HG03060 (cell line): ENCODE measurements around the gene HPRT1.
"Not testable (repeated sequence)": the region's sequence is repeated elsewhere in the genome, so short reads cannot be mapped to it uniquely, and the experiment has no call there.

ENCODE experiments used
- ATAC-seq: cut with Tn5 transposase; IDR thresholded peaks from one replicate; pipeline ENCODE4 v1.9.1; 2021; ENCODE audit warnings: low read depth, moderate number of reproducible peaks; ENCODE audit not compliant: unreplicated experiment

Gene HPRT1, protein sequence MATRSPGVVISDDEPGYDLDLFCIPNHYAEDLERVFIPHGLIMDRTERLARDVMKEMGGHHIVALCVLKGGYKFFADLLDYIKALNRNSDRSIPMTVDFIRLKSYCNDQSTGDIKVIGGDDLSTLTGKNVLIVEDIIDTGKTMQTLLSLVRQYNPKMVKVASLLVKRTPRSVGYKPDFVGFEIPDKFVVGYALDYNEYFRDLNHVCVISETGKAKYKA

DNA sequence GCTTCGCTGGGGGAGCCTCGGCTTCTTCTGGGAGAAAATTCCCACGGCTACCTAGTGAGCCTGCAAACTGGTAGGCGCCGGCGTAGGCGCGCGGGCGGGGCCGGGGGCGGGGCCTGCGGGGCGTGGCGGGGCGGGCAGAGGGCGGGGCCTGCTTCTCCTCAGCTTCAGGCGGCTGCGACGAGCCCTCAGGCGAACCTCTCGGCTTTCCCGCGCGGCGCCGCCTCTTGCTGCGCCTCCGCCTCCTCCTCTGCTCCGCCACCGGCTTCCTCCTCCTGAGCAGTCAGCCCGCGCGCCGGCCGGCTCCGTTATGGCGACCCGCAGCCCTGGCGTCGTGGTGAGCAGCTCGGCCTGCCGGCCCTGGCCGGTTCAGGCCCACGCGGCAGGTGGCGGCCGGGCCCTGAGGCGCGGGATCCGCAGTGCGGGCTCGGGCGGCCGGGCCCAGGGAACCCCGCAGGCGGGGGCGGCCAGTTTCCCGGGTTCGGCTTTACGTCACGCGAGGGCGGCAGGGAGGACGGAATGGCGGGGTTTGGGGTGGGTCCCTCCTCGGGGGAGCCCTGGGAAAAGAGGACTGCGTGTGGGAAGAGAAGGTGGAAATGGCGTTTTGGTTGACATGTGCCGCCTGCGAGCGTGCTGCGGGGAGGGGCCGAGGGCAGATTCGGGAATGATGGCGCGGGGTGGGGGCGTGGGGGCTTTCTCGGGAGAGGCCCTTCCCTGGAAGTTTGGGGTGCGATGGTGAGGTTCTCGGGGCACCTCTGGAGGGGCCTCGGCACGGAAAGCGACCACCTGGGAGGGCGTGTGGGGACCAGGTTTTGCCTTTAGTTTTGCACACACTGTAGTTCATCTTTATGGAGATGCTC, at the start of gene HPRT1:
Gene HPRT1, plus strand, starts transcription at position 161 of the 857 bp plus-strand sequence. Its CDS starts 147 bp downstream, at position 308.
- ATAC-seq, result peak; percentile 52

GRCh38 chrX:134416087-134416486, 43.9 kb upstream of the HPRT1 start:
- no peak for ATAC-seq

DNA sequence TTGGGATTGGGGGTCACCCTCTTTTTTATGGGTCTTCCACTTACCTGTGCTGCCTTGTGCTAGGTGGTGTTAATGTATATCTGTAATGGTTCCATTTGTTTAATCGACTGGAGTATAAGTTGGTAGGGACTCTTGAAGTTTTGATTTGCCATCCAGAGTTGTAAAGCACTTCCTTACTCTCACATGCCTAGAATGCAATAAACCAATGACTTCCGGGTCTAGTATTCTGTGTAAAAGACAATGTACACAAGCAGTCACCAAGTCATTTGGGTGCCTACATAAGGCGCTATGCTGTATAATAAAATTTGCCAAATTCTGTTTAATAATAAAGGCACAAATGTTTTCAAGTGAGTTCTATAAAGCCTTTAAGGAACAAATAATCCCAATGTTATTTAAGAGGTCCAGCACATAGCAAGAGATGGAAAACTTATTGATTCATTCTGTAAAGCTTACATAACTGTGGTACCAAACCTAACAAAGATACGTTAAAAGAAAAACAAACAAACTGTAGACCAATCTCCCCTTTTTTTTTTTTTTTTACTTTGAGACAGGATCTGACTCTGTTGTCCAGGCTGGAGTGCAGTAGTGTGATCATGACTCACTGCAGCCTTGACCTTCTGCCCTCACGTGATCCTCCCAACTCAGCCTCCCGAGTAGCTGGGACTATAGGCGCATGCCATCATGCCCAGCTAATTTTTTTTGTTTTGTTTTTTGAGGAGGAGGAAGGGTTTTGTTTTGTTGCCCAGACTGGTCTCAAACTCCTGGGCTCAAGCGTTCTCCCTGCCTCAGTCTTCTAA, 41.5 kb upstream of the HPRT1 start:
- ATAC-seq, result no peak

DNA sequence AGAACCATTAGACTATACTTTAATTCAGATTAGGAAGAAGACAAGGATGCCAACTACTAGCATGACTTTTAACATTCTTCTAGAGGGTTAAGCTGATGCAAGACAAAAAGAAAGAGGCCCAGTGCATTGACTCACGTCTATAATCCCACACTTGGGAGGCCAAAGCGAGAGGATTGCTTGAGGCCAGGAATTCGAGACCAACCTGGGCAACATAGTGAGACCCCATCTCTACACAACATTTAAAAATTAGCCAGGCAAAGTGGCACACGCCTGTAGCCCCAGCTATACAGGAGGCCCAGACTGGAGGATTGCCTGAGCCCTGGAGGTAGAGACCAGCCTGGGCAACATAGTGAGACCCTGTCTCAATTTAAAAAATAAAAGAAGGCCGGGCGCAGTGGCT, 40.2 kb upstream of the HPRT1 start:
- ATAC-seq, result no peak

DNA sequence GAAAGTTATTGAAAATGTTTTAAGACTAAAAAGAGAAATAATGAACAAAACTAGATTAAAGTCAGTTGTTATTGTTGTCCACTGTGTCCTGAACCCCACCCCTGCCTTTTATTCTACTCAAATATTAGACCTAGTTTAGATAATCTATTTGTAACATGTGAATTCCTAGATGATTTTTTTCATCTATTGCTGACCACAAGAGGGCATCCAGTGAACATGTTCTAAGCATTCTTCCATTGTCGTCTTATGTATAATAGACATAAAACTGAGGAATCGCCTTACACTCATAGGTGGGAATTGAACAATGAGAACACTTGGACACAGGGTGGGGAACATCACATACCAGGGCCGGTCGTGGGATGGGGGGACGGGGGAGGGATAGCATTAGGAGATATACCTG, 36.4 kb upstream of the HPRT1 start:
- no peak for ATAC-seq

DNA sequence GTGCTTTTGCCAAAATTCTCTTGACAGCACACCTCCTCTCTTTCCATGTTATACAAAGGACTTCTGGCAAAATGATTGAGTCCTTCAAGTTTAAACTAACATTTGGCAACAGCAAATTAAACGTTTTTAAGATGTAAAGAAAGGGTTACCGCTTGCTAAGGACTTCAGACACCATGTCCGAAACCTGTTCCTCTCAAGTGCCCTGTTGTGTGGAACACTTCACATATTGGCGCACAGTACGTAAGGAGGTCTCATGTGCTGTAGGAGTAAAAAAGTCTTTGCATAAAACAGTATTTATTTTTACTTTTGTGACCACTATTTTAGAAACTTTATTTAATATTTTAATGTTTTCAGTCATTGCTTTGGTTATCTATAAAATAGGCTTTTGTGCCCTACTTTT, 33.7 kb upstream of the HPRT1 start:
- no peak for ATAC-seq

DNA sequence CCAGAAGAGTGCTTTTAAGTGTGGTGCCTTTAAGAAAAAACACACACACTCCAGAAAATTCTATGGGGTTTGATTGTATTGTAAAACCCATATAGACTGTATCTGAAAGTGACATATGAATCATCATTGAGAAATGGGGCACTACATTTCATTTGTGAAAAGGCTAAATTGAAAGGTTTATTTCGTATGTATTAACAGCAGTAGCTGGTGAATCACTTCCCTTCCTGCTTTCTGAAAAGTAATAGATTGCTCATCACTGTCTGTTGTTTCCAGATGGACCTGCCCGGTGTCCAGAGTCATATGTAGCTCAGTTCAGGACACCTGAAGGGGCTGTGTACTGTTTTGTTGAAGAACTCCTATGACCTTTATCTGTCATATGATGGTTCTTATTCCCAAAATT, 28.1 kb upstream of the HPRT1 start:
- ATAC-seq, result no peak

DNA sequence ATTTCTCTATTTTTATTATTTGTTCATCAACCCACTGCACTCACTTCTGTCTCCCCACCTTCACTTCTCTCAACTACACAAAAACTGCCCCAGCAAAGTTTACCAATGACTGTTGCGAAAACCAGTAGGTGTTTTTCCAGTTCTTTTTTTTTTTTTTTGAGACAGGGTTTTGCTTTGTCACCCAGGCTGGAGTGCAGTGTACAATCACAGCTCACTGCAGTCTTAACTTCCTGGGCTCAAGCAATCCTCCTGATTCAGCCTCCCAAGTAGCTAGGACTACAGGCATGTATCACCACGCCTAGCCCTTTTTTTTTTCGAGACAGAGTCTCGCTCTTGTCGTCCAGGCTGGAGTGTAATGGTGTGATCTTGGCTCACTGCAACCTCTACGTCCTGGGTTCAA, 24.1 kb upstream of the HPRT1 start:
- ATAC-seq, result no peak

DNA sequence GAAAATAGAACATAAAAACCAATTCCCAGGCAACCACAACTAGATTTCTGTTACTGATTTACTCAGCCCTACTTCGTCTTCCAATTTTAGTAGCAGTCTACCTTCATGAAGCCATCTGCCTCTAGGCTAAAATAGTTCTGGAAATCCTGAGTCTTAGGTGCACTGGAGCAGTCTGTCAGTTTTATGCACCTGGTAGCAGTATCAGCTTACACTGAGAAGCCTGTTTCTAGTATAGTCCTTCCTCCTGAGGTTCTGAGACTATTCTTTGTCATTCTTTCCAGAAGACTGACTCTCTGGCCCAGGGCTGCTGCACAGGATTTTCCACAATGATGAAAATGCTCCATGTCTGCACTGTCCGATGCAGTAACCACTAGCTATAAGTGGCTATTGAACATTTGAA, 16.9 kb upstream of the HPRT1 start:
- ATAC-seq, result no peak

- no peak for ATAC-seq
Measured at GRCh38 chrX:134443461-134443860, 16.5 kb upstream of the HPRT1 start.

GRCh38 chrX:134444681-134445080, 15.3 kb upstream of the HPRT1 start:
- ATAC-seq, result no peak

DNA sequence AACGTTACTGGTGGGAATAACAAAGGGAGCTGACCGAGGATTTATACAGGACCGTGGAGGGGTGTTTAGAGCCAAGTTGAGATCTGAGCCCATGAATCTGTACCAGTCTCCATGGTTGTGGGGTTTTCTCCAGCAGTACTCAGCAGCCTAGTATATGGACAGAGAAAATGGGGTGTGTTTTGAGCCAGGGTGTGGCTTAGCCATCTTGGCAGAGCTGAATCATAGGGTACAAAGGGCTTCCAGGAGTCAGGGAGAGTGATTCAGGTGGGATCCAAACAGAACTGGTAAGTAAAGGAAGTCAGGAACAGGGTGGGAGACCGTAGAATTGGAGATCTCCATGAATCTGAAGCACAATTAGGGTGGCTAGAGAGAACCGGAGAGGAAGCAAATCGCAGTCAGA, 7.4 kb upstream of the HPRT1 start:
- no peak for ATAC-seq

DNA sequence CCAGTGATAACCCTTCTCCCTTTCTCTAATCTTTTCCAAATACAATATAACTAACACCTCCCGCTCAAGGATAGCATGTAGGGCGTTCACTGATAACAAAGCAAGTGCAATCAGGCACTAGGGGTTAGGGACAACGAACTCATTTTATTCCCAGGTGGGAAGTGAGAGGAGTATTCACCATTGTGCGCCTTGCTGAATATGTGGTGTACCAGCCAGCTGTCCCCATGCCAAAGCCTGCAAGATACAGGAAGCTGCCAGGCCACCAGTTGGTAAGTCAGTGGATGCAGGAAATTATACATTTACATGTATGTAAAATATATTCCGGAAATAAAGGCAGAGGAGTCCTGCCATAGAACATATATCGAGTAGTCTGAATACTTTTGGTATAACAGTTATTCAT, 6.3 kb upstream of the HPRT1 start:
- no peak for ATAC-seq

- ATAC-seq, result no peak
Measured at GRCh38 chrX:134454506-134454905, 5.5 kb upstream of the HPRT1 start.

DNA sequence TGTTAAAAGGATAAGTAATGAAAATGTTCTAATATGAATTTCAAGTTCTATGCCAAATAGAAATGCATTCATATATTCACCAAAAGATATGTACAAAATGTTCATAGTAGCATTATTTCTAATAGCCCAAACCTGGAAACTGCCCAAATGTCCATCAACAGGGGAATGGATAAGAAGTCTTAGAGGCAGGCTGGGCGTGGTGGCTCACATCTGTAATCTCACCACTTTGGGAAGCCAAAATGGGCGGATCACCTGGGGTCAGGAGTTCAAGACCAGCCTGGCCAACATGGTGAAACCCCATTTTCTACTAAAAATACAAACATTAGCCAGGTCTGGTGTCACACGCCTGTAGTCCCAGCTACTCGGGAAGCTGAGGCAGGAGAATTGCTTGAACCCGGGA, 2.3 kb upstream of the HPRT1 start:
- no peak for ATAC-seq

DNA sequence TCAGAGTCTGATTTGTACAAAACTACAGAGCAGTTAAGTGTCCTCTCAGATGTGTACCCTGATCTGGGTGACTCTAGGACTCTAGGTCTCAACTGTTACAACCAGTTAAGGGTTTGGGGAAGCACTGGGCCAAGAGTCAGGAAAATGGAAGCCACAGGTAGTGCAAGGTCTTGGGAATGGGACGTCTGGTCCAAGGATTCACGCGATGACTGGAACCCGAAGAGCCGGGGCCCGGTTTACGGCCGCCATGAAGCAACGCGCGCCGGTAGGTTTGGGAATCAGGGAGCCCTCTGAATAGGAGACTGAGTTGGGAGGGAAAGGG, 321 bp upstream of the HPRT1 start:
- ATAC-seq, result no peak

DNA sequence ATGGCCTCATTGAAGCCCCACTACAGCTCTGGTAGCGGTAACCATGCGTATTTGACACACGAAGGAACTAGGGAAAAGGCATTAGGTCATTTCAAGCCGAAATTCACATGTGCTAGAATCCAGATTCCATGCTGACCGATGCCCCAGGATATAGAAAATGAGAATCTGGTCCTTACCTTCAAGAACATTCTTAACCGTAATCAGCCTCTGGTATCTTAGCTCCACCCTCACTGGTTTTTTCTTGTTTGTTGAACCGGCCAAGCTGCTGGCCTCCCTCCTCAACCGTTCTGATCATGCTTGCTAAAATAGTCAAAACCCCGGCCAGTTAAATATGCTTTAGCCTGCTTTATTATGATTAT, 876 bp downstream of the HPRT1 start:
- no peak for ATAC-seq

GRCh38 chrX:134461437-134461836, 1.5 kb downstream of the HPRT1 start:
- peak; percentile 41 for ATAC-seq

- ATAC-seq, result no peak
Measured at GRCh38 chrX:134462927-134463326, 3.0 kb downstream of the HPRT1 start.

DNA sequence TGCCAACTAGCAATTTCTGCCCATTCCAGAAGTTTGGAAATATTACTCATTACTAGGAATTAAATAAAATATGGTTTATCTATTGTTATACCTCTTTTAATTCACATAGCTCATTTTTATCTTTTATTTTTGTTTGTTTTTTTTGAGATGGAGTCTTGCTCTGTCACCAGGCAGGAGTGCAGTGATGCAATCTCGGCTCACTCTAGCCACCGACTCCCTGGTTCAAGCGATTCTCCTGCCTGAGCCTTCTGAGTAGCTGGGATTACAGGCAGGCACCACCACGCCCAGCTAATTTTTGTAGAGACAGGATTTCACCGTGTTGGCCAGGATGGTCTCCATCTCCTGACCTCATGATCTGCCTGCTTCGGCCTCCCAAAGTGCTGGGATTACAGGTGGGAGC, 4.5 kb downstream of the HPRT1 start:
- ATAC-seq, result not testable (repeated sequence)

DNA sequence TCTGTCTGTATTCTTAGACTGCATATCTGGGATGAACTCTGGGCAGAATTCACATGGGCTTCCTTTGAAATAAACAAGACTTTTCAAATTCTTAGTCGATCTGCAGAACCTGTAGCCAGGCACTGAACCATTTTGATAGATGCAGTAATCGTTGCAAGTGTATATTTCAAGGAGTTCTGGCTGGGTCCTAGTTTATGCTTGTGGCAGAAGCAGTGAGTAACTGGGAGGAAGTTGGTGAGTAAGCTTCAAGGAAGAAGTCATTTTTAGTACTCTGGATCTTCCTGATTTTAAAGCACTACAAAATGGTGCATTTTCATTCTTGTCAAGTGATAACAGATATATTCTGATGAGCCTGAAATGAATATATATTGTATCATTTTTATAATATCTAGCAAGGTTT, 9.5 kb downstream of the HPRT1 start:
- no peak for ATAC-seq

GRCh38 chrX:134470013-134470412, 10.0 kb downstream of the HPRT1 start:
- no peak for ATAC-seq
